SJCRH30 (cell line): ENCODE results near the gene FAM89B. TPM values are rescaled to one million over a fixed set of nuclear protein-coding genes. Genes with fewer than 3 reads are reported as not detected.
A peak's percentile ranks its signal among the peaks of the same experiment; 100 is the strongest.

ENCODE experiments used
- DNase-seq, 2 experiments: peaks; one replicate each; pipeline ENCODE4 v3.0.0-alpha.2; 2015 to 2020
- H3K27ac ChIP-seq: fragments of 250-450 bp; sonication (Bioruptor Pico); 2 replicates; pipeline ENCODE4 v1.5.1; 2020; ENCODE audit warnings: mild to moderate bottlenecking, moderate library complexity
- H3K27me3 ChIP-seq: fragments of 250-450 bp; sonication (Bioruptor Pico); 2 replicates; pipeline ENCODE4 v1.5.1; 2020; ENCODE audit warnings: mild to moderate bottlenecking, moderate library complexity
- H3K36me3 ChIP-seq: fragments of 250-450 bp; sonication (Bioruptor Pico); 2 replicates; pipeline ENCODE4 v1.5.1; 2020; ENCODE audit warnings: mild to moderate bottlenecking, moderate library complexity
- H3K4me1 ChIP-seq: fragments of 250-450 bp; sonication (Bioruptor Pico); 2 replicates; pipeline ENCODE4 v1.5.1; 2020; ENCODE audit warnings: mild to moderate bottlenecking, moderate library complexity
- H3K4me3 ChIP-seq: fragments of 250-450 bp; sonication (Bioruptor Pico); 2 replicates; pipeline ENCODE4 v1.5.1; 2020; ENCODE audit warnings: mild to moderate bottlenecking, moderate library complexity
- H3K9me3 ChIP-seq: fragments of 250-450 bp; sonication (Bioruptor Pico); replicated peaks from 2 replicates; pipeline ENCODE4 v1.5.1; 2020; ENCODE audit warnings: mild to moderate bottlenecking, moderate library complexity
- total RNA-seq: library from RNA; depleted of rRNA; stranded (reverse); fragments of >200 nt; shearing (Covaris generic); gene quantifications from 2 replicates; pipeline ENCODE4 v1.2.3, GENCODE V29; 2014

The FAM89B gene
- total RNA-seq, 1 experiment from 2014 or later = 18.3 TPM

- H3K27me3 ChIP-seq = no peaks in the 10 kb centered on the region
- peaks cover 18% of the 10 kb centered on the region for H3K36me3 ChIP-seq
- H3K4me3 ChIP-seq = no peak overlapping the region
- no peaks in the 10 kb centered on the region for H3K9me3 ChIP-seq
- DNase-seq = no peak
- H3K4me1 ChIP-seq = peaks cover 14% of the 10 kb centered on the region
- no peak overlapping the region for H3K27ac ChIP-seq
Observed at GRCh38 chr11:65536412-65537295, 35.7 kb upstream of the FAM89B start.

- Histone ChIP-seq H3K9me3 (no peaks in the 10 kb centered on the region), H3K27ac (no peak overlapping the region), H3K36me3 (peaks cover 18% of the 10 kb centered on the region), H3K4me1 (peaks cover 14% of the 10 kb centered on the region), H3K27me3 (no peaks in the 10 kb centered on the region), H3K4me3 (no peak overlapping the region)
- no peak for DNase-seq
Observed at GRCh38 chr11:65537296-65537597, 35.1 kb upstream of the FAM89B start.

DNA sequence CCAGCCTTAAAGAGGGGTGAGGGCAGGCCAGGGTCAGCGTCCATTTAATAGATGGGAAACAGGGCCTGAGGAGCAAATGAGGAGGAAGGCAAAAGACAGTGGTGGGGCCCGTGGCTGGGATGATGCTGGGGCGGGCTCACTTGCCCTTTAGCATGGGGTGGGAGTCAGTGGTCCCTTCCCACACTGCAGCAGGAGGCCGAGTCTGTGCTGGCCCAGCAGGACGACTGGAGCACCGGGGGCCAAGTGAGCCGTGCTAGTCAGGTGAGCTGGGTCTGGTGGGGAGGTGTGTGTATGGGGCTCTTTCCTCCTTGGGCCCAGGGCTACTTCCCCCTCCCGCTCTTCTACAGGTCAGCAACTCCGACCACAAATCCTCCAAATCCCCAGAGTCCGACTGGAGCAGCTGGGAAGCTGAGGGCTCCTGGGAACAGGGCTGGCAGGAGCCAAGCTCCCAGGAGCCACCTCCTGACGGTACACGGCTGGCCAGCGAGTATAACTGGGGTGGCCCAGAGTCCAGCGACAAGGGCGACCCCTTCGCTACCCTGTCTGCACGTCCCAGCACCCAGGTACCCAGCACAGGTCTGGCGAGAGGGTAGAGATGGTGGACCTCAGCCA, 34.6 kb upstream of the FAM89B start:
- peaks cover 14% of the 10 kb centered on the region for H3K36me3 ChIP-seq
- H3K4me1 ChIP-seq = peaks cover 14% of the 10 kb centered on the region
- H3K9me3 ChIP-seq = no peaks in the 10 kb centered on the region
- H3K27ac ChIP-seq = no peak overlapping the region; the same call in 1 of the 2 replicates
- peak; percentile 75 to 76 for DNase-seq
- H3K27me3 ChIP-seq = no peaks in the 10 kb centered on the region
- no peak overlapping the region for H3K4me3 ChIP-seq

- H3K4me3 ChIP-seq = no peak overlapping the region
- no peak overlapping the region; the same call in 1 of the 2 replicates for H3K27ac ChIP-seq
- no peak for DNase-seq
- peaks cover 11% of the 10 kb centered on the region for H3K36me3 ChIP-seq
- no peaks in the 10 kb centered on the region for H3K9me3 ChIP-seq
- H3K27me3 ChIP-seq = no peaks in the 10 kb centered on the region
- H3K4me1 ChIP-seq = peaks cover 14% of the 10 kb centered on the region
Observed at GRCh38 chr11:65538232-65538914, 34.0 kb upstream of the FAM89B start.

DNA sequence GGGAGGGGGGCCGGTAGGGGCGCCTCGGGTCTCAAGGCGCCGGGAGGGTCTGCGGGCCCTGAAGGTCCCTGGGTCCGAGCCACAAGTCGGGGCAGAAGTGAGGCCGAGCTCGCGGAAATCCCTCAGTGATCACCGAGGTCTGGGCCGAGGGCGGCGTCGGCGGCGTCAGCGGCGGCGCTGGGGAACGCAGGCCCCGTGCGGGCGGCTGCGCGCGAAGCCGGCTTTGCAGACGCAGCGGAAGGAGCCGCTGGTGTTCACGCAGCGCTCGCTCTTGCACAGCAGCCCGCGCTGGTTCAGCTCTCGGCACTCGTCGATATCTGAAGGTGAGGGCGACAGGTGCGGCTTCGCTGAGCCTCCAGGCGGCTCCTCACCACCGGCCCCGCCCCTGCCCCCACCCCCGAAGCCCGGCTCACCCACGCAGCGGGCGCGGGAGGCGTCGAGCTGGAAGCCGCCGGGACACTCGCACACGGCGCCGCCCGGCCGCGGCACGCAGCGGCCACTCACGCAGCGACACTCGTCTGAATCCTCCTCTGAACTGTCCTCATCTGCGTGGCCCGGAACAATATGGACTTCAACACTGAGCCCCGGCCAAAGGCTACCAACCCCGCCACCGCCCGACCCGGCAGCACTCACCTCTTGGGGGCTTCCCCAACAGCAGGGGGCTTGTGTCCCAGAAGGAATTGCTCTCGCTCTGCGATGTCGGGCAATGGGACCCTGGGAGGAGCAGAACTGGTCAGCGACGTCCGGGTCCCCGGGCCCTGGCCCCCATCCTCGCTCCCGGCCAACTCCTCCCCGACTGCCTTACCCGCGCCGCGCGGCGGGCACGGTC, 33.2 kb upstream of the FAM89B start:
- no peak for DNase-seq
- H3K27me3 ChIP-seq = no peaks in the 10 kb centered on the region
- no peak overlapping the region for H3K27ac ChIP-seq
- H3K4me3 ChIP-seq = no peak overlapping the region
- H3K9me3 ChIP-seq = no peaks in the 10 kb centered on the region
- H3K4me1 ChIP-seq = peaks cover 14% of the 10 kb centered on the region
- H3K36me3 ChIP-seq = peaks cover 11% of the 10 kb centered on the region

GRCh38 chr11:65539744-65540289, 32.5 kb upstream of the FAM89B start:
- H3K36me3 ChIP-seq = peaks cover 11% of the 10 kb centered on the region
- no peaks in the 10 kb centered on the region for H3K9me3 ChIP-seq

DNA sequence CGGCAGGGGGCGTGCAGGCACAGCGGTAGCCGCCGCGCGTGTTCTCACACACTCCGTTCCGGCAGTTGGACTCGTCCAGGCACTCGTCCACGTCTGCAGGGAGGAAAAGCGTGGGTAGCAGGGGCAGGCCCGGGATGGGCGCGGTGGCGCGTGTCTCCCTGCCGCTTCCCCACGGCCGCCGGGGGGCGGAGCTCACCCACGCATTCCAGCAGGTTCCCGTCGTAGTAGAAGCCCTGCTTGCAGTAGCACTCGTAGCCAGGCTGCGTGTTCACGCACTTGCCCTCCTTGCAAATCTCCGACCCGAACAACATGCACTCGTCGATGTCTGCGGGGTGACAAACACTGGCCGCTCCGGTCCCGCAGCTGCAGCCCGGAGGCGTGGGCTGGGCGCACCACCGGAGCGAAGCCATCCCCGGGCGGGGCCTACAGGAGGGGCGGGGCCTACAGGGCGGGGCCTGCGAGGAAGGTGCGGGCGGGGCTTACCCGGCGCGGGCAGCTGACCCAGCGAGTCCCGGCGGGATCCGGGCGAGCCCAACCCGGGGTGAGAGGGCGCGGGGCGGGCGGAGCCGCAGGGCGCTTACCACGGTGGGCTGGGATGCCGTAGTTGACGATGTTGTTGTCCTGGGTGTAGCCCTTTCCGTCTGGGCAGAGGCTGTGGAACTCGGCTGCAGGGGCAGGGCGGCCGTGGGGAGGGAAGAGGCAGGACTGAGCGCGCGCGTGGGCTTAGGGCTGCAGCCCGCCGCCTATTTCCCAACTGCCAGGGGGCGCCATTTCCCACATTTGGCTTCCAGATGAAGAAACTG, 31.8 kb upstream of the FAM89B start:
- Histone ChIP-seq H3K36me3 (peaks cover 11% of the 10 kb centered on the region), H3K9me3 (no peaks in the 10 kb centered on the region), H3K4me1 (peaks cover 14% of the 10 kb centered on the region), H3K27ac (no peak overlapping the region), H3K27me3 (no peaks in the 10 kb centered on the region), H3K4me3 (no peak overlapping the region)
- DNase-seq = peak in 1 of 2 experiments; percentile 51

More at GRCh38 chr11:65539744-65540289, 32.5 kb upstream of the FAM89B start:
- Histone ChIP-seq H3K4me1 (peaks cover 14% of the 10 kb centered on the region), H3K27ac (no peak overlapping the region), H3K4me3 (no peak overlapping the region), H3K27me3 (no peaks in the 10 kb centered on the region)
- no peak for DNase-seq

DNA sequence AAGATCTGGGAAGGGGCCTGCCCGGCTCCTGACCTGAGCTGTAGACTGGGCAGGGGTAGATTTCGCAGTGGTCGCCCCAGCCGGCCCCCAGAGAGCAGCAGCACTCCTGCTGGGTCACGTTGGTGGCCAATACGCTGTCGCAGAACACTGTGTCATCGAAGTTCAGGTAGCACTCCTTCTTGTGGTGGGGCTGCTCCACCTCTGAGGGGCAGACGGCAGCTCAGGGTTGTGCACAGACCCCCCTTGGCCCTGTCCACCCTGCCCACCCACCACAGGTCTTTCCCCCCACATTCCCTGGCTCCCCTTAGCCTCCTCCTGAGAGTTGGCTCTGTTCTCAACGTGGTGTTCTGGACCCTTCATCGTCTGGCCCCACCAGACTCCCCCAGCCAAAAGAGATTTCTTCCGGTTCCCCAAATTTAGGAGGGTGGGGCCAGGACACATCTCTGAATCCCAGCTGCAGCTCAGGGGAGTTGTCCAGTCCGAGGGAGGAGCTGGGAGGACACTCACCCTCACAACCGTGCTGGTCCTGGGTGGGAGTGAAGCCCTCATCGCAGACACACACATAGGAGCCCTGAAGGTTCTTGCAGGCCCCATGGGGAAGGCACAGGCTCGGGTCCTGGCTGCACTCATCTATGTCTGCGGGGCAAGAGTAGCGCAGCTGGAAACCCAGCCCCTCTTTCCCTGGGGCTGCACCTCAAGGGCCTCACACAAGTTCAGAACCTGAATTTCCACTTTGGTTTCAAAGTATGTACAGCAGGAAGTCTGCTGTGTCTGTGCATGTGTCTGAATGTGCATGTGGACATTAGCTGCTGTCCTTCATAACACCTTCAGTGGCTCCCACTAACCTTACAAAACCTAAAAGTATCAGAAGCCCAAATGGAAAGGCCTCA, 31.0 kb upstream of the FAM89B start:
- Histone ChIP-seq H3K9me3 (no peaks in the 10 kb centered on the region), H3K27me3 (no peaks in the 10 kb centered on the region), H3K36me3 (peaks cover 11% of the 10 kb centered on the region), H3K4me3 (no peak overlapping the region), H3K27ac (no peak overlapping the region), H3K4me1 (peaks cover 14% of the 10 kb centered on the region)
- DNase-seq = no peak

GRCh38 chr11:65542738-65543390, 29.5 kb upstream of the FAM89B start:
- Histone ChIP-seq H3K36me3 (peaks cover 11% of the 10 kb centered on the region), H3K9me3 (no peaks in the 10 kb centered on the region), H3K4me3 (no peak overlapping the region), H3K27me3 (no peaks in the 10 kb centered on the region), H3K27ac (no peak overlapping the region), H3K4me1 (peaks cover 4% of the 10 kb centered on the region; the same call in 1 of the 2 replicates)
- no peak for DNase-seq

DNA sequence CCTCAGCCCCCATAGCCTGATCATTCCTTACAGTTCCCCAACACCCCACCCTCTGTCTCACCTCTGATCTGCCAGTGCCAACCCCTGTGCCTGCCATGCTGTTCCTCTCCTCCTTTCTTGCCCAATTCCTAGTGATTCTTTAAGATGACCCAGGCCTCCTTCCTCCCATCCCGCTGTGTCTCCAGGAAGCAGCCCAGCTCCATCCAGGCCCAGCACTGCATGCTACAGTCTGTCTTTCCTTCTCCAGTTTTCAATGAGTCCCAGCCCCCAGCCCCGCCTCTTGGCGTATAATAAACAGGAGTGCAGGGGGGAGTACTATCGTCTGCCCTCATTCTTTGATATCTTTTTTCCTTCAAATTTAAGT, 26.5 kb upstream of the FAM89B start:
- Histone ChIP-seq H3K9me3 (no peaks in the 10 kb centered on the region), H3K36me3 (peaks cover 4% of the 10 kb centered on the region; the same call in 1 of the 2 replicates), H3K27me3 (no peaks in the 10 kb centered on the region), H3K4me1 (no peaks in the 10 kb centered on the region), H3K4me3 (no peak overlapping the region), H3K27ac (no peak overlapping the region)
- no peak for DNase-seq

DNA sequence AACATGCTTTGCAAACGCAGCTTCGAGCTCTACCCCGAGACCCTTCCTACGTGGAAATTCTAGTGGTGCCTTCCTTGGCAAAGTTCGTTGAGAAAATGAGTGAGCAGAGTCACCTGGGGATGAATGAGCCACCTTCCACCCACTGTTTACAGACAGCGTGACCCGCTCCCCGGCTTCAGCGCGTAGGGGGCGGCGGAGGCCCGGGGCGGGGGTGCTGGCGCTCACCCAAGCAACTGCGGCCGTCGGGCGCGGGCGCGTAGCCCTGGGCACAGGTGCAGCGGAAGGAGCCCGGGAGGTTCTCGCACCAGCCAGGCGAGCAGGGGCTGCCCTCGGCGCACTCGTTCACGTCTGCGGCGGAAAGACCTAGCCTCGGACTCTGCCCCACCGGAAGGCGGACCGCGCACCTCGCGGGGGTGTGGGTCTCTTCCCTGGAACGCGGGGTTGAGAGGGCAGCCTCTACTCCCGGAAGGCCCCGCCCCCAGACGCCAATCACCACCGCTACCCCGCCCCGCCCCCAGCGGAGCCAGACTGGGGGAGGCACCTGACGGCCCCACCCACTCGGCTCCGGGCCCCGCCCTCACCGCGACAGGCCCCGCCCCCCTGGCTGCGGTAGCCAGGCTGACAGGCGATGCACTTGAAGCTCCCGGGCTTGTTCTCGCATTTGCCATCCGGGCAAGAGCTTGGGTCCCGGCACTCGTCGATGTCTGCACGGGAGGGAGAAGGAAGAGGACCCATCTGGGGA, 25.9 kb upstream of the FAM89B start:
- Histone ChIP-seq H3K27ac (no peak overlapping the region), H3K9me3 (no peaks in the 10 kb centered on the region), H3K4me1 (no peaks in the 10 kb centered on the region), H3K27me3 (no peaks in the 10 kb centered on the region), H3K4me3 (no peak overlapping the region), H3K36me3 (peaks cover 4% of the 10 kb centered on the region; the same call in 1 of the 2 replicates)
- DNase-seq = no peak
